Common myeloid progenitor, CD34-positive (primary cell): ENCODE measurements around the gene GPRIN2.

Source experiments
- CTCF ChIA-PET: fragments of 350-600 bp; sonication (Branson Sonifier 250); formaldehyde crosslinking; loops from one replicate; lab custom pipeline; 2021; ENCODE audit warnings: antibody characterized with exemption; lab: Charles Lee
- POLR2A ChIA-PET: fragments of 350-600 bp; sonication (Branson Sonifier 250); formaldehyde crosslinking; loops from one replicate; lab custom pipeline; 2021; ENCODE audit warnings: antibody characterized with exemption; lab: Charles Lee
- DNase-seq, 3 donors: peaks; one replicate each; pipeline versions ENCODE4 v3.0.0 to v3.0.0-alpha.2; 2013
- H3K27ac ChIP-seq, 2 experiments: 1 replicate in 1 of 2; 2 replicates in 1 of 2; pipeline ENCODE4 v1.7.0; 2013; ENCODE audit warnings: inconsistent platforms in 2 of 2, low read length in 2 of 2, mild to moderate bottlenecking in 2 of 2, low read depth in 1 of 2, moderate library complexity in 1 of 2; ENCODE audit not compliant: severe bottlenecking in 2 of 2, insufficient read depth in 1 of 2, poor library complexity in 1 of 2
- H3K27me3 ChIP-seq, 5 experiments: replicated peaks in 2 of 5; 1 replicate in 3 of 5; 2 replicates in 2 of 5; pipeline versions ENCODE4 v1.6.1 to v1.7.0; 2013; ENCODE audit warnings: low read length in 4 of 5, mild to moderate bottlenecking in 2 of 5, moderate library complexity in 2 of 5, inconsistent platforms in 1 of 5; ENCODE audit not compliant: insufficient read depth in 5 of 5, control insufficient read depth in 4 of 5
- H3K36me3 ChIP-seq, 4 experiments: 1 replicate in 2 of 4; 2 replicates in 2 of 4; pipeline versions ENCODE4 v1.6.1 to v1.7.0; 2013; ENCODE audit warnings: low read length in 3 of 4, control low read depth in 1 of 4, mild to moderate bottlenecking in 1 of 4; ENCODE audit not compliant: control insufficient read depth in 4 of 4, insufficient read depth in 4 of 4
- H3K4me1 ChIP-seq, 4 experiments: 1 replicate in 3 of 4; 2 replicates in 1 of 4; pipeline versions ENCODE4 v1.6.1 to v1.7.1; 2013; ENCODE audit warnings: low read length in 3 of 4, mild to moderate bottlenecking in 3 of 4, control low read depth in 1 of 4, inconsistent platforms in 1 of 4, moderate library complexity in 1 of 4; ENCODE audit not compliant: control insufficient read depth in 4 of 4, insufficient read depth in 4 of 4; ENCODE audit errors: control extremely low read depth in 1 of 4
- H3K4me3 ChIP-seq, 7 experiments: 1 replicate in 4 of 7; 2 replicates in 3 of 7; pipeline versions ENCODE4 v1.5.1 to v1.7.0; 2013; ENCODE audit warnings: mild to moderate bottlenecking in 7 of 7, low read length in 6 of 7, moderate library complexity in 6 of 7, inconsistent platforms in 2 of 7, low read depth in 2 of 7, control low read depth in 1 of 7; ENCODE audit not compliant: insufficient read depth in 4 of 7, control insufficient read depth in 1 of 7; ENCODE audit errors: extremely low read depth in 1 of 7
- H3K9me3 ChIP-seq, 5 experiments: 1 replicate in 4 of 5; 2 replicates in 1 of 5; pipeline versions ENCODE4 v1.6.1 to v1.7.1; 2013; ENCODE audit warnings: low read length in 4 of 5, mild to moderate bottlenecking in 2 of 5, inconsistent platforms in 1 of 5, low read depth in 1 of 5, moderate library complexity in 1 of 5; ENCODE audit not compliant: control insufficient read depth in 4 of 5, insufficient read depth in 2 of 5; ENCODE audit errors: control extremely low read depth in 1 of 5
- WGBS: methylation state at CpG from one replicate; pipeline ENCODE4 v1.1.5; 2013; ENCODE audit not compliant: insufficient coverage; 5-methylcytosine and 5-hydroxymethylcytosine counted together

The GPRIN2 gene

DNA sequence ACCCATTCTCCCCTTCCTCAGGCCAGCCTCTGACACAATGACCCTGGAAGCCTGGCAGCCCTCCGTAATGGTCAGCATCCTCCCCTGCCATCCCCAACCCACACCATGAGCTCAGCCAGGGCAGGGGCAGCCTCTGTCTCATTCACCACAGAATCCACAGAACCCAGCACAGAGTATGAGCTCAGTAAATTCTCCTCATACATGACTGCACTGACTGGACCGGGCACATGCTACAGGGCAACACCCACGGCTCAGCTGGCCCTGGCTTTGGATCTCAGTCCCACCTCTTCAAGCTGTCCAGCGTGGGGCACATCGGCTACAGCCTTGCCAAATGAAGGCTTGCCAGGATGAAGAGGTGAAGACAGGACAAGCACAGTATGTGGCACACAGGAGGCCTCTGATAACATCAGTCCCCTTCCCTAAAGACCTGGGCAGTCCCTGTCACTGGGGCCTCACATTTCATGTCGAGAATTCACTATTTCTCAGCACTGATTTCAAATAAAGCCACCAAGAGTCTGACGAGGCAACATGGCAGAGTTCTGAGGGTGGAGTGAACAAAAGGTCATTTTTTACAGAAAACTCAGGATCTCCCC lies 7.9 kb downstream of the GPRIN2 start:
- no peaks in the 10 kb centered on the region for H3K4me1 ChIP-seq
- WGBS: 84% methylated on average over 7 of the region's 7 CpGs
- no peak for DNase-seq
- ChIA-PET CTCF (interaction anchor here (1.0 to 1.2 kb wide), 2 partner anchors 10 to 11 kb away, joined by 4 read pairs; no protein-coding TSS in a partner anchor), POLR2A (no interaction called here)
- no peaks in the 10 kb centered on the region for H3K9me3 ChIP-seq
- no peak overlapping the region for H3K27ac ChIP-seq
- peaks cover 0 to 12% (median 8%) of the 10 kb centered on the region in 5 experiments for H3K27me3 ChIP-seq
- no peaks in the 10 kb centered on the region for H3K36me3 ChIP-seq
- no peak overlapping the region for H3K4me3 ChIP-seq

DNA sequence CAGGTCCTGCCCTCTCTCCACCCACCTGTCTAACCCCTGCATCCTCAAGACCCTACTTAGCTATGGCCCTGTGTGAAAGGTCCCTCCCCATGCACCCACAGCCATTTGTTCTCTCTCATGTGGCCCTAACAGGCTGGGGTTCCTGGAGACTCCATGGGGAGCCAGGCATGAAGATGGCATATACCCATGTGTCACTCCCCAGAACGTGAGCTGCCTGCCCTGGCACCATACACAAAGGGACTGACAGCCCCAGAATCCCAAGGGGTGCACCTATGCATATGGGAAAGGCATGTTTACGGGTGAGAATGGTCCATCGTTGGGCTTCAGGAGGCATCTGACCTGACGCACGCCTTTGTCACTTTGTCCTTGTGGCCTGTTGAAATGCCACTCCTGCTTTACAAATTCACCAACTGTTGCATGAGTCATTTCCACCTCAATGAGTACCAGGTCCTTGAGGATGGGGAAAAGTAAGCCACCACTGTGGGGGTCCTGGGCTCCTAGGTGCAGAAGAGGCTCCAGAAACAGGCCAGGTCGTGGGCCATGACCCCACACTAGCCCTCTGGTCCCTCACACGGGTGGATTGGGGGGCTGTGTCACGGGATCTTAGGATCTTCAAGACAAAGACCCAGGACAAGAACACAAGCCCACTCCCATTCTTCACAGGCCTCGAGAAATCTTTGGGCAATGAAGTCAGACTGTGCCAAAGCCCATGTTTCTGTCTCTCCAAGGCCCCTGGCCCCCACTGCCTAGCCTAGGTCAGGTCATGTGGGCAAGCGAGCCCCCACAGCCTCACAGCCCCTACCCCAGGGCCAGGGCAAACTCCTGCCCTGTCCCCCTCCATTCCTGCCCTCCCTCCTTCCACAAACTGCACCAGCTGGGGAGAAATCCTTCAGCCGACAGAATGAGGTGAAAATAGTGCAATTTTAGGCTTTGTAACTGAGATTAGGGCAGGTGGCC lies 8.6 kb downstream of the GPRIN2 start:
- CTCF ChIA-PET: interaction anchor here (1.0 to 1.3 kb wide), 3 partner anchors 10 to 20 kb away, joined by 4 read pairs; no protein-coding TSS in a partner anchor
- POLR2A ChIA-PET: no interaction called here
- Histone ChIP-seq H3K4me3 (no peak overlapping the region), H3K27ac (no peak overlapping the region), H3K36me3 (no peaks in the 10 kb centered on the region), H3K27me3 (peaks cover 0 to 6% (median 4%) of the 10 kb centered on the region in 5 experiments), H3K4me1 (no peaks in the 10 kb centered on the region), H3K9me3 (no peaks in the 10 kb centered on the region)
- 87% methylated on average over 11 of the region's 11 CpGs for WGBS
- no peak for DNase-seq

DNA sequence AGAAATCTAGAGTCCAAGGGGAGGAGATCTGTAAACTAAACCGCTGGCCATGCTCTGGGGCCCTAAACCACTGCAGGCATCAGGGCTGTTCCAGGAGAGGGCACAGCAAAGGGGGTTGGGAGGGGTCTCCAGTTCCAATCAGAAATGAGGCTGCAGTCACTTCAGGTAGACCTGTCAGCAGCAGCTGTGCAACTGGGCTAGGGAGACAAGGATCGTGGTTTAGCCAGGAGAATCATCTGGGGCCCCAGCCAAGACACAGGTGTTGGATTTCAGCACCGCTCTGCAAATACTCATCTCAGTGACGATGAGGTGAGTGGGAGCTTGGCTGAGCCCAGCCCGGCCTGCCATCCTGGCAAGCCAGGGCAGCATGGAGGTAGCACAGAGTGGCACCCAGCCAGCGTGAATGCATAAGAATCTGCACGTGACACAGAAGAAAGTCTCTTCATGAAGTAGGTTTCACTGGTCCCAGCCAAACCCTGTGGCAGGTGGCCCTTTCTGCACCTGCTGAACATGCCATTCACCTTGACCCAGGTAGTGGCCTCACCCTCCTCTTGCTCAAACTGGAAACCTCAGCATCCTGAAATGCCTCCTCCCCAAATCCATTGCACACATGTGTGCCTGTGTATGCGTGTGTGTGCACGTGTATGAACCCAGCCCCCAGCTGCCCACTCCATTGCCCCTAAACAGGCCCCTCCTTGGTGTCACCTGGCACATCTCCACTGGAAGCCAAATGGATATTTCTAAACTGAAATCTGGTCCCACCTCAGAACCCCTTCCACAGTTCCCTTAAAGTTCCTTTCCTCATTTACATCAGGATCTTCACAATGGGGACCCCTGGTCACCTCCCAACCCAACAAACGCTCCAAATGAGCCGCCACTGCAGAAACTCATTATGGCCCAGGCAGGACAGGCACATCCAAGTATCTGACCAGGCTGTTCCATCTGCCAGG lies 9.6 kb downstream of the GPRIN2 start:
- DNase-seq: no peak
- no peak overlapping the region for H3K27ac ChIP-seq
- peaks cover 0 to 2% (median 0%) of the 10 kb centered on the region in 4 experiments for H3K4me1 ChIP-seq
- no peaks in the 10 kb centered on the region for H3K36me3 ChIP-seq
- ChIA-PET CTCF (interaction anchor here (1.3 to 3.4 kb wide), 4 partner anchors 11 to 319 kb away, joined by 4 to 17 read pairs (median 6); no protein-coding TSS in a partner anchor), POLR2A (no interaction called here)
- peaks cover 0 to 9% (median 3%) of the 10 kb centered on the region in 5 experiments for H3K27me3 ChIP-seq
- WGBS: 87% methylated on average over 11 of the region's 11 CpGs
- no peak overlapping the region for H3K4me3 ChIP-seq
- peaks cover 0 to 4% (median 0%) of the 10 kb centered on the region in 5 experiments for H3K9me3 ChIP-seq

DNA sequence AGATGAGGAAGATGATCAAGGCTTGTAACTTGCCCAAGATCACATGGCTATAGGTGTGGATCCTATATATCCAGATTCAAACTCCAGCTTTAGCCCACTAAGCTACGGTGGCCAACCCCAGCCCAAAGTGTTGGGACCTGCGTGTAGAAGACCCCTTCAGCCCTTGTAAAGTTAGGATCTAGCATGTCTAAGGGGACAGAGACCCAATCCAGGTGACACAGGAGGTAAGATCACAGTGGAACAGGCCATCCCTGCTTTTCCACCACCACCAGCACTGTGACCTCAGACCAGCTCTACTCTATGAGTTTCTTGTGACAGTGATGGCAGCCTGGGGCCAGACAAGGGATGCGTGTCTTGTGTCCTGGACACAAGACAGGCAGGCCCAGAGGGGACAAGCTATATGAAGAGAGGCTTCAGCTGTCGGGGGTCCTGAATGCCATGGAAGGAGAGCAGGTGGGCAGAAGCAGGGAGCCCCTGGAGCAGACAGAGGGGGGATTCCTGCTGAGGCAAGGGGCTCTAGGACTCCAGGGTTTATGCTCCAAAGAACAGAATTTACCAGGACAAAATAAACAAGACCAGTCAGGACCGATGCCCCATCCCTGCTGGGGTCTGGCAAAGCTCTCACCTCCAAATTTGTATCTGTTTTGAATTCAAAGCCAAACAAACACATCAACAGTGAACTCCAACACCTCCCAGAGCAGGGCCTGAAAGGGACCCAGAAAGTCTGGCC lies 10.4 kb downstream of the GPRIN2 start:
- no peak for DNase-seq
- peaks cover 0 to 9% (median 3%) of the 10 kb centered on the region in 5 experiments for H3K27me3 ChIP-seq
- no peaks in the 10 kb centered on the region for H3K36me3 ChIP-seq
- H3K9me3 ChIP-seq: peaks cover 0 to 4% (median 0%) of the 10 kb centered on the region in 5 experiments
- H3K4me1 ChIP-seq: peaks cover 0 to 3% (median 1%) of the 10 kb centered on the region in 4 experiments
- ChIA-PET CTCF (interaction anchor here (1.6 to 3.4 kb wide), 6 partner anchors 8 to 318 kb away, joined by 6 to 17 read pairs (median 8); partner anchors contain the start of gene GPRIN2), POLR2A (no interaction called here)
- no peak overlapping the region for H3K27ac ChIP-seq
- WGBS: 88% methylated on average over 5 of the region's 5 CpGs
- H3K4me3 ChIP-seq: no peak overlapping the region

DNA sequence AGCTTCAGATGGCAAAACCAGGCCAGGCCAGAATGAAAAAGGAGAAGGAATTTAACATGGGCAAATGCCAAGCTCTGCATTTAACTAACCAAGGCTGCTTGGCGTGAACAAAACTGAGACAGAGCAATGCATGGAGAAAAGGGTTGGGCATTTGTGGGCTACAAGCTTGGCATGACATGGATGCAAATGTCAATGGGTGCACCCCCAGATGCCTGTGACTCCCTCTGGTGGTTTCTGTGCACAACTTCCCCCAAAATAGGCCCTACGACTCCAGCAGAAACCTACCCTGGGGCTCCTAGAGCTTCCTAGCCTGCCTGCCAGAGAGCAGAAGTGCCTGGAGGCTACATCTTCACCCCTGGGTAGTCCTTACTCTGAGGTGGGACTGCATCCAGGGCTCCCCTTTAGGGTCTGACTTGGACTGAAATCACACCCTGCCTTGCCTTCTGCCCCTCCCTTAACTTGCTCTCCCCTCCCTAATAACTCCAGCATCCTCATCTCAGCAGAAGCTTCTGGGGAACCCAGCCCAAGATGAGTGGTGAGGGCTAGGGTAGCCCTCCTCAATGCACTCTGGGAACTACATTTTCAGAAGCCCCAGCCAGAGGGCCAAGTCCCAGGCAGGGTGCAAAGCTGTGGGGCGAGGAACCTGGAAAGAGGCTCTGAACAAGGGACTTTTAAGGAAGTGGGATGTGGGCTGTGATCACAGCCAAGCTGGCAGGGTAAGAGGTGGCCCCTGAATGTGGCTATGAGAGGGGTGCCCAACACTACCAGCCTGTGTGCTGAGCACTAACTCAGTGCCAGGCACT lies 11.3 kb downstream of the GPRIN2 start:
- ChIA-PET CTCF (interaction anchor here (0.9 to 3.4 kb wide), 9 partner anchors 8 to 513 kb away, joined by 3 to 17 read pairs (median 7); partner anchors contain the start of gene GPRIN2), POLR2A (no interaction called here)
- Histone ChIP-seq H3K36me3 (no peaks in the 10 kb centered on the region), H3K9me3 (peaks cover 0 to 4% (median 0%) of the 10 kb centered on the region in 5 experiments), H3K27ac (no peak overlapping the region), H3K27me3 (peaks cover 0 to 17% (median 7%) of the 10 kb centered on the region in 5 experiments), H3K4me3 (no peak overlapping the region), H3K4me1 (peaks cover 0 to 9% (median 4%) of the 10 kb centered on the region in 4 experiments)
- DNase-seq: peak; percentile 61 to 68 (median 68)
- 72% methylated on average over 3 of the region's 3 CpGs for WGBS
